ENCODE results near the gene TF.

The TF gene

GRCh38 chr3:133836497-133837158 is 90.4 kb downstream of the TF start:
- no peak for DNase-seq (ENCODE audit: low read depth in 2 of 2)

DNA sequence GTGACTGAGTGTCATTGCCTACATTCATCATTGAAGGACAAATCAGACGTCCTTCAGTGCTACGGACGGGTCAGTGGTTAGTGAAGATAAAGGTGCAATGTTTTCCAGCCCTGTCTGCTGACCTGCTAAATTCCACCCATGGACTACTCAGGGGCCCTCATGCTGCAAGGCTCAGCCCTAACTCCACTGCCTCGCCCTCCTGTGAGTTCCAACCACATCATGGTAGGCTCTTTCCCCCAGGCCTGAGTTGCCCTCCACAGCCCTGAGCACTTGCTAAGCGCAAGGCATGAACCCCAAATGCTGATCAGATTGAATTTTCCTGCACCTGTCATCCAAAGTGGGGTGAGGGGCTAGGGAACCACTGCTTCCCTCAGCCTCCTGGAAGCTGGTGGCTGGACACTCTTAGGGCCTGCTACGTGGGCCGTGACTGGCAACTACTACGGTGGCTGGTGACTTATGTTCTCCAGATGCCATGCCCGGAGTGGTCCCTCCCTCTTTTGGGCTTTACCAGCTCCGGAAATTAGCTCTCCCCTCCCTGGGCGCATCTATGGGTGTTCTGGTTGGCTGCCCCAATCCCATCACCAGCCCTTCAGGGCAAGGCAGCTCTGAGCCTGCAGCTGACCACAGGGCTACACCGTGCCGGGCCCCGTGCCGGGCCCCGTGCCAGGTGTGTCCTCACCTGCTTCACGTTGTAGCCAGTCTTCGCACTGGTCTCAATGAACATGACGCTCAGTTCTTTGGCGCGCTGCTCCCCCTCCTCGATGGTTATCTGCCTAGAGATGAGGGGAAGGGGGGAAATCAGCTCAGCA is 91.5 kb downstream of the TF start:
- DNase-seq (ENCODE audit: low read depth in 2 of 2): no peak

DNA sequence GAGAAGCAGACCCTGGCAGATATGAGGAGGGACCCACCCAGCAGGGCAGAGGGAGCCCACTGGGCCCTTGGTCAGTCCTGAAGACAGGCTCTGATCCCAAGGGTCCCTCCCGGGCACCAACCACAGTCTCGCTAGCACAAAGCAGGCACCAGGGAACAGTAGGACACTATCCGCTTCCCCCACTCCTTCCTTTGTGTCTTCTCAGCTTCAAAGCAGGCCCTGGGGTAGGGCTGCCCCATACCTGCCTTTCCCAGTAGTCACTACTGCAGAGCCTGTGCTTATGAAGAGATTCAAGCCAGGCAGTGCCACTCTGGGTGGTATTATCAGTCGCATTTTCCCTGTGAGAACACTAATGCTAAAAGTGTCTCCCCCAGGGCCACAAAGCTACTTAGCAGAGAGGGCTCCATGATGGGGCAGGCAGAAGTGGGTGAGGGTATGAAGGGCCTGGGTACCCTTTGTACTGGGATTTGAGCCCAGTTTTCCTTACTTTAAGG is 92.2 kb downstream of the TF start:
- no peak for DNase-seq (ENCODE audit: low read depth in 2 of 2)

GRCh38 chr3:133838916-133839800 is 93.0 kb downstream of the TF start:
- no peak for DNase-seq (ENCODE audit: low read depth in 2 of 2)

- DNase-seq (ENCODE audit: low read depth in 2 of 2): no peak
Observed at GRCh38 chr3:133840055-133840737, 94.0 kb downstream of the TF start.

DNA sequence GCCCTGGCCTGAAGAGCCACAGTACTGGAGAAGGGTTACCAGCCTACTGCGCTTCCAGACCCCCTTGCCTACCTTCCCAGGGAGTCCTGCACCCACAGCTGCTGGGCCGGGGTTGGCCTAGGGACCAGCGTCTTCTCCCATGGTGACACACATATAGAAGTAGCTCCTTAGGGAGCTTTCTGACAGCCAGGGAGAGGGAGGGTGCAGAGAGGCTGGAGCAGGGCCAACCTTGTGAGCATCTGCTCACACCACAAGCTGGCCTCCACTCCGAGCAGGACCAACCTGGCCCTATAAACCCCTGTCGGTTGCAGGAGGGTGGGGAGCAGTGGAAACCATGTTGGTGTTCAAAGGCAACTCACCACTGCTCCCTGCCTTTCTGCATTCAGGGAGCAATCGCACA is 94.6 kb downstream of the TF start:
- no peak for DNase-seq (ENCODE audit: low read depth in 2 of 2)

GRCh38 chr3:133841196-133841595 is 95.0 kb downstream of the TF start:
- no peak for DNase-seq (ENCODE audit: low read depth in 2 of 2)

GRCh38 chr3:133842158-133842557 is 96.0 kb downstream of the TF start:
- no peak for DNase-seq (ENCODE audit: low read depth in 2 of 2)

DNA sequence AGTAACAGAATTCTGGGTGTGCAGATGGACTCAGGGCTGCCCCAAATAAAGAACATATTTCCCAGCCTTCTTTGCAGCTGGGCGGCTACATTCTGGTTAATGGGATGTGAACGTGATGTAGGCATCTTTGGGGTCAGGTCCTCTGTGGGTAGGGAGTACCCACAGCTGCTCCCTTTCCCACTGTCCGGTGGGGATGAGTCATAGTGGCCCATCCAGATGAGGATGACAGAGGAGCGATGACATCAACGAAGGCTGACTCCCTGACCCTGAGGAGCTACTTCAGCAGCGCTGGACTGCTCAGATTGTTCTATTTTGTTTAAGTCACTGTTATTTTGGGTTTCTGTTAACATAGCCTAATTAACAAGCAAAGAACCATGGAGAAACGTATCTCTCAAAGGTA is 97.4 kb downstream of the TF start:
- no peak for DNase-seq (ENCODE audit: low read depth in 2 of 2)

- DNase-seq (ENCODE audit: low read depth in 2 of 2): no peak
Observed at GRCh38 chr3:133845127-133845526, 98.9 kb downstream of the TF start.
